ENCODE results near the gene PCDH15.

- no peak for TF ChIP-seq CTCF (conservative IDR thresholded peaks at IDR 0.05; ENCODE audit: low read length)
- TF ChIP-seq EZH2phosphoT487 (IDR thresholded peaks at IDR 0.05; ENCODE audit: borderline replicate concordance, low read depth, low read length) = no peak
These were observed 7.3 kb upstream of the PCDH15 start for GRCh38 chr10:54808186-54808935.

Measured in OCI-LY7 (cell line).